Epithelial cell of proximal tubule (primary cell): ENCODE results near the gene BST1. TPM values are rescaled to one million over a fixed set of nuclear protein-coding genes. Genes with fewer than 3 reads are reported as not detected.

Experiments used
- DNase-seq: peaks from one replicate; pipeline ENCODE4 v3.0.0-alpha.2; 2011; ENCODE audit warnings: low read depth
- H3K4me3 ChIP-seq: 2 replicates; pipeline ENCODE4 v1.5.1; 2011; ENCODE audit warnings: low read depth, mild to moderate bottlenecking, low read length
- CTCF ChIP-seq: conservative IDR thresholded peaks from 2 replicates; pipeline ENCODE4 v1.5.1; 2012; ENCODE audit warnings: low read depth, mild to moderate bottlenecking, low read length
- total RNA-seq: library from RNA; depleted of rRNA; stranded (reverse); fragments of >200 nt; gene quantifications from 2 replicates; pipeline ENCODE4 v1.2.3, GENCODE V29; 2015

Gene BST1
- total RNA-seq, 1 donor from 2014 or later = 13.0 TPM

DNA sequence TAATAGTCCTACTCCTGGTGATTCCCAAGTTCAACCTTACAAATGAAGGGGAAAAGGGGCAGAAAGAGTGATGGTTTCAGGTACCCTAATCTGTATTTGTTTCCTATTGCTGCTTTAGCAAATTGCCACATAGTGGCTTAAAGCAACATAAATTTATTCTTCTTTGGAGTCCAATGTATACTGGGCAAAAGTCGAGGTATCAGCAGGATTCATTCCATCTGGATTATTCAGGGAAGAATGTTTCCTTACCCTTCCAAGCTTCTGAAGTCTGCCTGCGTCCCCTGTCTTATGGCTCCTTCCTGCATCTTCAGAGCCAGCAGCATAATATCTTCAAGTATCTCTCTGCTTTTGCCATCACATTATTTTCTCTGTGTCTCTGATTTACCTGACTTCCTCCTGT lies 10.3 kb upstream of the BST1 start:
- TF ChIP-seq CTCF = no peak
- DNase-seq = no peak
- no peak overlapping the region for H3K4me3 ChIP-seq

GRCh38 chr4:15694431-15694830 lies 8.4 kb upstream of the BST1 start:
- no peak overlapping the region for H3K4me3 ChIP-seq
- TF ChIP-seq CTCF = no peak
- no peak for DNase-seq

GRCh38 chr4:15695240-15695699 lies 7.6 kb upstream of the BST1 start:
- peak; percentile 81 for DNase-seq
- no peak for TF ChIP-seq CTCF
- H3K4me3 ChIP-seq = no peak overlapping the region

DNA sequence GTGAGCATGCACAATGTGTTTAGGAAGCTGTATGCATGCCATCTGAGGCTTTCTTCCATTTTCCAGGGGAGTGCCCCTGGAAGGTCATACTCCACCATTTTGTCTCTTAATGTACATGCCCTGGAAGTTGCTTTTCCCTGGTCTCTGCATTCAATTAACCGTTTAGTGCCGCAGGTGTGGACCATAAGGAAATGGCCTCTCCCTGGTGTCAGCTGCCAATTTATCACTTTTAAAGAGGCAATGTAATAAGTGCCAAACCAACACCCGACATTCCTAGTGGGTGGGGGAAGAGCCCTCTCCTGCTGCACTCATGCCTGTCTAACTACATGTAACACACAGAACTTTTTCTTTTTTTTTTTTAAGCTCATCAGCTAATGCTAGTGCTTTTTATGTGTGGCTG lies 7.1 kb upstream of the BST1 start:
- no peak overlapping the region for H3K4me3 ChIP-seq
- no peak for TF ChIP-seq CTCF
- no peak for DNase-seq

DNA sequence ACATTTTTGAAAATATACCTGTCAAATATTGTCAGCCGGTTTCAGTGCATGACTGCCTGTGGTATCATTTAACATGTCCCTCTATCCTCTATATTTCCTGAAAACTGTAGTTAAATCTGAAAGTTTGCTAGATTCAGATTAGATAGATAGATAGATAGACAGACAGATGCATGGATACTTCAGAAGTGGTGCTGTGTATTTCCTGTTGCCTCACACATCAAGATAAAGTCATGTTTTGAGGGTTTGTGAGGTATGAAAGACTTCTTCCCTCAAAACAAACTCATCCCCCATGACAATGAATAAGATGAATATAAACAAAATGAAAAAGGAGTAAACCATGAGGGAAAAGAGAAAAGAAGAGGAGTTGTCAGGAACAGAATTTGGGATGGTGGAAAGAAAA lies 6.0 kb upstream of the BST1 start:
- no peak for DNase-seq
- no peak for TF ChIP-seq CTCF
- no peak overlapping the region for H3K4me3 ChIP-seq

- no peak overlapping the region for H3K4me3 ChIP-seq
- DNase-seq = no peak
- no peak for TF ChIP-seq CTCF
Measured at GRCh38 chr4:15703439-15703838, 574 bp downstream of the BST1 start.

GRCh38 chr4:15704129-15704528 lies 1.3 kb downstream of the BST1 start:
- no peak for TF ChIP-seq CTCF
- DNase-seq = no peak
- H3K4me3 ChIP-seq = no peak overlapping the region
